Fibroblast of lung (primary cell): Measurements from ENCODE around the gene MYRF. TPM values are rescaled to one million over a fixed set of nuclear protein-coding genes. Genes with fewer than 3 reads are reported as not detected.

ENCODE experiments used
- DNase-seq, 2 donors: peaks; one replicate each; pipeline versions ENCODE4 v3.0.0 to v3.0.0-alpha.2; 2010; ENCODE audit warnings: low read depth in 2 of 2
- H2AFZ ChIP-seq: 2 replicates; pipeline ENCODE4 v1.5.1; 2012; ENCODE audit warnings: low read length, control low read depth, inconsistent platforms
- H3K27ac ChIP-seq: 2 replicates; pipeline ENCODE4 v1.5.1; 2011; ENCODE audit warnings: low read length, control low read depth; ENCODE audit not compliant: insufficient read depth
- H3K27me3 ChIP-seq: 2 replicates; pipeline ENCODE4 v1.5.1; 2011; ENCODE audit warnings: mild to moderate bottlenecking, low read length; ENCODE audit not compliant: control insufficient read depth, insufficient read depth
- H3K36me3 ChIP-seq: 2 replicates; pipeline ENCODE4 v1.5.1; 2011; ENCODE audit warnings: low read length; ENCODE audit not compliant: control insufficient read depth, insufficient read depth
- H3K4me1 ChIP-seq: 2 replicates; pipeline ENCODE4 v1.5.1; 2011; ENCODE audit warnings: low read length; ENCODE audit not compliant: control insufficient read depth, insufficient read depth; ENCODE audit errors: extremely low read depth
- H3K4me2 ChIP-seq: 2 replicates; pipeline ENCODE4 v1.5.1; 2011; ENCODE audit warnings: low read length, control low read depth; ENCODE audit not compliant: insufficient read depth; ENCODE audit errors: extremely low read depth
- H3K4me3 ChIP-seq, 4 experiments: fragments of 200-600 bp in 1 of 4; sonication (generic) in 1 of 4; replicated peaks in 1 of 4; 2 replicates each; pipeline ENCODE4 v1.5.1; 2011 to 2016; ENCODE audit warnings: low read length in 4 of 4, low read depth in 3 of 4, mild to moderate bottlenecking in 3 of 4, control low read depth in 2 of 4, inconsistent platforms in 1 of 4, mixed read lengths in 1 of 4; ENCODE audit not compliant: insufficient read depth in 1 of 4; ENCODE audit errors: control extremely low read depth in 1 of 4
- H3K79me2 ChIP-seq: 2 replicates; pipeline ENCODE4 v1.5.1; 2012; ENCODE audit warnings: mild to moderate bottlenecking, low read length, inconsistent platforms; ENCODE audit not compliant: control insufficient read depth, insufficient read depth
- H3K9ac ChIP-seq: 2 replicates; pipeline ENCODE4 v1.5.1; 2011; ENCODE audit warnings: mild to moderate bottlenecking, low read length, control low read depth; ENCODE audit not compliant: insufficient read depth
- H3K9me3 ChIP-seq: 2 replicates; pipeline ENCODE4 v1.5.1; 2012; ENCODE audit warnings: low read depth, low read length; ENCODE audit not compliant: control insufficient read depth, insufficient read depth
- H4K20me1 ChIP-seq: 2 replicates; pipeline ENCODE4 v1.5.1; 2011; ENCODE audit warnings: low read length; ENCODE audit not compliant: control insufficient read depth, insufficient read depth; ENCODE audit errors: extremely low read depth
- CTCF ChIP-seq, 2 donors: IDR thresholded peaks in 1 of 2; conservative IDR thresholded peaks in 1 of 2; 1 replicate in 1 of 2; 2 replicates in 1 of 2; pipeline ENCODE4 v1.5.1; 2011 to 2012; ENCODE audit warnings: low read length in 2 of 2, control low read depth in 1 of 2, inconsistent platforms in 1 of 2, low read depth in 1 of 2, mild to moderate bottlenecking in 1 of 2
- EZH2 ChIP-seq: IDR thresholded peaks from 2 replicates; pipeline ENCODE4 v1.5.1; 2012; ENCODE audit warnings: low read length, control low read depth, mild to moderate bottlenecking; ENCODE audit errors: missing control alignments
- polyA plus RNA-seq, 2 donors: library from polyadenylated mRNA; depleted of rRNA in 1 of 2; stranded (reverse) in 1 of 2; unstranded in 1 of 2; fragments of >200 nt; gene quantifications; 2 replicates each; pipeline ENCODE4 v1.2.1, GENCODE V29; 2011 to 2012; ENCODE audit warnings: missing spikeins in 1 of 2
- total RNA-seq: library from RNA; depleted of rRNA; stranded (reverse); fragments of >200 nt; gene quantifications from 2 replicates; pipeline ENCODE4 v1.2.1, GENCODE V29; 2014

MYRF gene
- total and polyA plus RNA-seq, 2 donors (not counting 1 experiment from before 2014, with no cell fraction given): 0.10 to 0.17 TPM

DNA sequence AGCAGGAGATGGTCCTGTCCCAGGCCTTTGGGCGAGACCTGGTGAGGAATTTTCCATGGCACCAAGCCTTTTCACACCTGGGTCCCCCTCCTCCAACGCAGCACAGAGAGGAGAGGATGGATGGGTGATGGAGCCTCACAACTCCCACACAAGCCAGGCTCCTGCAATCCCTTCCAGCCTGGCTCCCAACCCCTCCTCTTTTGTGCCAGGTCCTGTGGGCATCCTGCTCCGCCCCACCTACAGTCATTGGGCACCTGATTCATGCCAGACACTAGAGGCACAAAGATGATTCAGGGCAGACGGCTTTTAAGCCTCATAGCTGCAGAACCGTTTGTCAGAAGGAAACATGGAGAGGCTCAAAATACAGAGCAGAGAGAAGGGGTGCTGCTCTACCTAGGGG, 16.1 kb upstream of the MYRF start:
- H3K9ac ChIP-seq: no peak overlapping the region
- H3K79me2 ChIP-seq: no peaks in the 10 kb centered on the region
- no peaks in the 10 kb centered on the region for H3K9me3 ChIP-seq
- no peak for DNase-seq
- no peaks in the 10 kb centered on the region for H4K20me1 ChIP-seq
- no peak overlapping the region for H2AFZ ChIP-seq
- peaks cover 2% of the 10 kb centered on the region for H3K36me3 ChIP-seq
- no peak overlapping the region for H3K4me2 ChIP-seq
- H3K27ac ChIP-seq: no peak overlapping the region
- no peaks in the 10 kb centered on the region for H3K27me3 ChIP-seq
- H3K4me1 ChIP-seq: peaks cover 9% of the 10 kb centered on the region
- TF ChIP-seq CTCF (conservative IDR thresholded peaks at IDR 0.05 in 1 of 2, IDR thresholded peaks at IDR 0.05 in 1 of 2; ENCODE audit: low read depth in 1 of 2, low read length in 2 of 2): no peak
- no peak for TF ChIP-seq EZH2
- no peak overlapping the region for H3K4me3 ChIP-seq

DNA sequence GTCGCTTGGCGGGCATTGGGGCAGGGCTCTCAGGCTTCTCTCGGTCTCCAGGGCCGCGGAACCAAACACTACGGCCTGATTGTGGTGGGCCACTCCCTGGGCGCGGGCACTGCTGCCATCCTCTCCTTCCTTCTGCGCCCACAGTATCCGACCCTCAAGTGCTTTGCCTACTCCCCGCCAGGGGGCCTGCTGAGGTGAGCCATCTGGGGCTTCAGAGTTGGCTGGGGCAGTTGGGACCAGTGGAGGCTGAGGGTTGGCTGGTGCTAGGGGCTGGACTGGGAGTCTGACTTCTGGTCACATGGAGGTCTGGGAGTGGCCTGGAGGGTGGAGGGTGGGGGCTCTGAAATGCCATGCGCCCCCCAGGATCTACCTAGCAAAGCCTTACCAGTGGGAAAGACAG, 15.3 kb upstream of the MYRF start:
- peaks cover 9% of the 10 kb centered on the region for H3K4me1 ChIP-seq
- H3K79me2 ChIP-seq: no peaks in the 10 kb centered on the region
- H4K20me1 ChIP-seq: no peaks in the 10 kb centered on the region
- no peak overlapping the region for H3K4me2 ChIP-seq
- no peak overlapping the region for H3K9ac ChIP-seq
- no peaks in the 10 kb centered on the region for H3K27me3 ChIP-seq
- no peak overlapping the region for H2AFZ ChIP-seq
- no peaks in the 10 kb centered on the region for H3K9me3 ChIP-seq
- peaks cover 2% of the 10 kb centered on the region for H3K36me3 ChIP-seq
- no peak overlapping the region for H3K4me3 ChIP-seq
- H3K27ac ChIP-seq: no peak overlapping the region
- no peak for DNase-seq
- TF ChIP-seq EZH2 (no peak), CTCF (conservative IDR thresholded peaks at IDR 0.05 in 1 of 2, IDR thresholded peaks at IDR 0.05 in 1 of 2; ENCODE audit: low read depth in 1 of 2, low read length in 2 of 2) (no peak)

DNA sequence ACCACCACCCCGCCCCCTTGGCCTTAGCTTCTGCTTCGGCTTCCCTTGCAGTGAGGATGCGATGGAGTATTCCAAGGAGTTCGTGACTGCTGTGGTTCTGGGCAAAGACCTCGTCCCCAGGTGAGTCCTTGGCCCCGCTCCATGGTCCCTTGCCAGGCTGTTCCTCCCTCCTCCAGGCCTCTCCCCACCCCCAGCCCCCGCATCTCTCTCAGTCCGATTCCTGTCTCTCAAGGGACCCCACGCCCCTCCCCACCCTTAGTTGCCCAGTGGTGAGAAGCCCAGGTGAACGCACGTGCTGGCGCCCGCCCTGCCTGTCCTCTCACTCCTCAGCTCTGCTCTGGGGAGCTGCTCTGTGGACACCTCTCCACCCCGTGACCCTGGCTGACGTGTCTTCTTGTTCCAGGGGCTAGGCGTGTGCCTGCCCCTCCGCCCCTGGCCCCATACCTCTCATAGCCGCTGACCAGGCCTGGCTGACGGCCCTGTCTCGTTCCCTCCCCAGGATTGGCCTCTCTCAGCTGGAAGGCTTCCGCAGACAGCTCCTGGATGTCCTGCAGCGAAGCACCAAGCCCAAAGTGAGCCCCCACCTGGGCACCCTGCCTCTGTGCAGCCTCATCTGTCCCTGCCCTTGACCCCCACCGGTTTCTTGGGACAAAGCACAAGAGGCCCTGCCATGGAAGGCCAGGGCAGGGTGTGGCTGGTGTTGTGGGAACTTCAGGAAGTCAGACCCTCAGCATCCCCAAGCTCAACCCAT, 14.6 kb upstream of the MYRF start:
- peaks cover 2% of the 10 kb centered on the region for H3K36me3 ChIP-seq
- no peak for DNase-seq

More for the DNA sequence above, 14.6 kb upstream of the MYRF start:
- Histone ChIP-seq H3K79me2 (no peaks in the 10 kb centered on the region), H3K27me3 (no peaks in the 10 kb centered on the region), H3K4me1 (peaks cover 4% of the 10 kb centered on the region), H3K4me2 (no peak overlapping the region), H4K20me1 (no peaks in the 10 kb centered on the region), H2AFZ (no peak overlapping the region), H3K9me3 (no peaks in the 10 kb centered on the region), H3K4me3 (no peak overlapping the region), H3K27ac (no peak overlapping the region), H3K9ac (no peak overlapping the region)
- TF ChIP-seq EZH2 (no peak), CTCF (conservative IDR thresholded peaks at IDR 0.05 in 1 of 2, IDR thresholded peaks at IDR 0.05 in 1 of 2; ENCODE audit: low read depth in 1 of 2, low read length in 2 of 2) (no peak)
